ENCODE results near the gene CCDC74B.
"Not testable (repeated sequence)": the region's sequence is repeated elsewhere in the genome, so short reads cannot be mapped to it uniquely, and the experiment has no call there.

DNA sequence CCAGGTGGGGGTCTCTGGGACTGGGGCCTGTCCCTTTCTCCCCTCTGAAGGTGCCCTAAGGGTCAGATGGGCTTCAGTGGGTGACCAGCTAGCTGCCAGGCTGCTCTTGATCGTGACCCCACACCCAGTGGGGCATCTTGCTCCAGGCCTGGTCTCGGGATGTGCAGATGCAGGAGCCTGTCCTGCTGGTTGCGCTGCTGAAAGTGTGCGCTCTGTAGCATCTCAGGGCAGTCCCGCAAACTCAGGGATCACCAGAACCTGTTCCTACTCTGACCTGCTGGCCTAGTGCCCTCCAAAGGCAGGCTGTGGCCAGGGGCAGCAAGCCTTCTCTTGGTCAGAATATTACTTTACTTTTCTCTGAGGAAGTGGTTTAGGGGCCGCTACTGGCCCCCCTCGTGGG, 4.4 kb downstream of the CCDC74B start:
- TF ChIP-seq, protein P1, sequence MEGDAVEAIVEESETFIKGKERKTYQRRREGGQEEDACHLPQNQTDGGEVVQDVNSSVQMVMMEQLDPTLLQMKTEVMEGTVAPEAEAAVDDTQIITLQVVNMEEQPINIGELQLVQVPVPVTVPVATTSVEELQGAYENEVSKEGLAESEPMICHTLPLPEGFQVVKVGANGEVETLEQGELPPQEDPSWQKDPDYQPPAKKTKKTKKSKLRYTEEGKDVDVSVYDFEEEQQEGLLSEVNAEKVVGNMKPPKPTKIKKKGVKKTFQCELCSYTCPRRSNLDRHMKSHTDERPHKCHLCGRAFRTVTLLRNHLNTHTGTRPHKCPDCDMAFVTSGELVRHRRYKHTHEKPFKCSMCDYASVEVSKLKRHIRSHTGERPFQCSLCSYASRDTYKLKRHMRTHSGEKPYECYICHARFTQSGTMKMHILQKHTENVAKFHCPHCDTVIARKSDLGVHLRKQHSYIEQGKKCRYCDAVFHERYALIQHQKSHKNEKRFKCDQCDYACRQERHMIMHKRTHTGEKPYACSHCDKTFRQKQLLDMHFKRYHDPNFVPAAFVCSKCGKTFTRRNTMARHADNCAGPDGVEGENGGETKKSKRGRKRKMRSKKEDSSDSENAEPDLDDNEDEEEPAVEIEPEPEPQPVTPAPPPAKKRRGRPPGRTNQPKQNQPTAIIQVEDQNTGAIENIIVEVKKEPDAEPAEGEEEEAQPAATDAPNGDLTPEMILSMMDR (IDR thresholded peaks at IDR 0.05), result not testable (repeated sequence)
- TF ChIP-seq POLR2A (IDR thresholded peaks at IDR 0.05), result not testable (repeated sequence)
